HepG2 (cell line): ENCODE measurements around the gene DAG1. TPM values are rescaled to one million over a fixed set of nuclear protein-coding genes. Genes with fewer than 3 reads are reported as not detected.

Experiments used
- EHMT2 ChIP-seq: fragments of 200-600 bp; sonication (generic); IDR thresholded peaks from 2 replicates; pipeline ENCODE4 v1.7.0; 2017; ENCODE audit warnings: antibody characterized with exemption, low read depth, low read length, borderline replicate concordance
- EP300 ChIP-seq, 3 experiments: sonication (generic) in 1 of 3; formaldehyde crosslinking in 1 of 3; IDR thresholded peaks; 2 replicates each; pipeline versions ENCODE4 v1.5.1 to v1.6.1; 2011 to 2020; ENCODE audit warnings: low read depth in 2 of 3, low read length in 2 of 3, borderline replicate concordance in 1 of 3, improper control_type of control experiment in 1 of 3, mild to moderate bottlenecking in 1 of 3, missing genetic modification reagents in 1 of 3, moderate library complexity in 1 of 3
- FOXJ3 ChIP-seq: sonication (generic); formaldehyde crosslinking; IDR thresholded peaks from 2 replicates; pipeline ENCODE4 v1.4.0; 2020; ENCODE audit warnings: missing genetic modification reagents, mild to moderate bottlenecking, borderline replicate concordance
- FOXO1 ChIP-seq: sonication (generic); formaldehyde crosslinking; IDR thresholded peaks from 2 replicates; pipeline ENCODE4 v1.4.0; 2020; ENCODE audit warnings: missing genetic modification reagents
- HDAC1 ChIP-seq: sonication (generic); formaldehyde crosslinking; IDR thresholded peaks from 2 replicates; pipeline ENCODE4 v1.5.1; 2020; ENCODE audit warnings: mild to moderate bottlenecking, missing genetic modification reagents
- HOXA7 ChIP-seq: sonication (generic); formaldehyde crosslinking; IDR thresholded peaks from 2 replicates; pipeline ENCODE4 v1.8.1; 2022; ENCODE audit warnings: mild to moderate bottlenecking, missing genetic modification reagents, moderate library complexity
- KDM6A ChIP-seq: IDR thresholded peaks from 2 replicates; pipeline ENCODE4 v1.6.1; 2016; ENCODE audit warnings: low read depth
- SOX13 ChIP-seq, 3 experiments: fragments of 450-650 bp in 1 of 3; sonication (generic) in 1 of 3; formaldehyde crosslinking in 1 of 3; IDR thresholded peaks in 2 of 3; conservative IDR thresholded peaks in 1 of 3; 2 replicates each; pipeline versions ENCODE4 v1.5.0 to v1.6.1; 2016 to 2020; ENCODE audit warnings: antibody characterized with exemption in 1 of 3, mild to moderate bottlenecking in 1 of 3, missing compliant biosample characterization in 1 of 3, missing genetic modification reagents in 1 of 3, moderate library complexity in 1 of 3
- SPEN ChIP-seq: sonication (generic); formaldehyde crosslinking; IDR thresholded peaks from 2 replicates; pipeline ENCODE4 v1.5.1; 2020; ENCODE audit warnings: low read depth, mild to moderate bottlenecking, missing genetic modification reagents
- SRF ChIP-seq: IDR thresholded peaks from 2 replicates; pipeline ENCODE4 v1.6.1; 2011; ENCODE audit warnings: mild to moderate bottlenecking, low read depth, low read length, moderate library complexity
- TBX2 ChIP-seq: sonication (generic); formaldehyde crosslinking; IDR thresholded peaks from 2 replicates; pipeline ENCODE4 v1.5.0; 2020; ENCODE audit warnings: missing genetic modification reagents, mild to moderate bottlenecking, borderline replicate concordance
- XRCC5 ChIP-seq: fragments of 200-400 bp; formaldehyde crosslinking; optimal IDR thresholded peaks from 2 replicates; pipeline ENCODE3; 2017; ENCODE audit warnings: mild to moderate bottlenecking, low read length
- ZBTB38 ChIP-seq: sonication (generic); formaldehyde crosslinking; IDR thresholded peaks from 2 replicates; pipeline ENCODE4 v1.5.1; 2020; ENCODE audit warnings: mild to moderate bottlenecking, missing genetic modification reagents
- ZNF3 ChIP-seq: IDR thresholded peaks from 2 replicates; pipeline ENCODE4 v1.7.0; 2017; ENCODE audit warnings: inconsistent platforms
- ZNF441 ChIP-seq: sonication (generic); formaldehyde crosslinking; IDR thresholded peaks from 2 replicates; pipeline ENCODE4 v1.7.0; 2021; ENCODE audit warnings: missing genetic modification reagents, borderline replicate concordance
- ZNF550 ChIP-seq: sonication (generic); formaldehyde crosslinking; IDR thresholded peaks from 2 replicates; pipeline ENCODE4 v1.4.0; 2020; ENCODE audit warnings: mild to moderate bottlenecking, missing genetic modification reagents, borderline replicate concordance
- ZNF644 ChIP-seq: IDR thresholded peaks from 2 replicates; pipeline ENCODE4 v1.6.1; 2016; ENCODE audit warnings: low read depth
- polyA plus RNA-seq, 8 experiments: library from polyadenylated mRNA; depleted of rRNA in 3 of 8; stranded (reverse) in 7 of 8; unstranded in 1 of 8; fragments of >200 nt; fragmentation: Illumina TruSeq in 4 of 8; extraction: Trizol in 4 of 8; gene quantifications; 2 replicates each; pipeline versions ENCODE4 v1.2.1 to v1.2.3, GENCODE V29; 2011 to 2016; ENCODE audit warnings: low read depth in 4 of 8, missing spikeins in 1 of 8, mixed read lengths in 1 of 8; ENCODE audit not compliant: insufficient read depth in 1 of 8
- total RNA-seq, 5 experiments: library from RNA; depleted of rRNA; stranded (reverse); fragments of >200 nt; fragmentation: Illumina TruSeq; extraction: Trizol; gene quantifications; 2 replicates each; pipeline ENCODE4 v1.2.3, GENCODE V29; 2016; ENCODE audit warnings: low read depth in 1 of 5
- TF ChIP-seq, protein P1 (sequence below): sonication (generic); formaldehyde crosslinking; IDR thresholded peaks from 2 replicates; pipeline ENCODE4 v1.9.0; 2021; ENCODE audit warnings: missing genetic modification reagents, mild to moderate bottlenecking, borderline replicate concordance
- TF ChIP-seq, protein P2 (sequence below): IDR thresholded peaks from 2 replicates; pipeline ENCODE4 v1.6.1; 2012; ENCODE audit warnings: inconsistent platforms
- TF ChIP-seq, protein P3 (sequence below): sonication (generic); formaldehyde crosslinking; IDR thresholded peaks from 2 replicates; pipeline ENCODE4 v1.4.0; 2020; ENCODE audit warnings: missing genetic modification reagents
- TF ChIP-seq, protein P4 (sequence below): sonication (generic); formaldehyde crosslinking; IDR thresholded peaks from 2 replicates; pipeline ENCODE4 v1.4.0; 2020; ENCODE audit warnings: mild to moderate bottlenecking, missing genetic modification reagents, borderline replicate concordance

DAG1 gene
- total and polyA plus RNA-seq, 2 of the 13 experiments (the other 11 are each of a cell fraction or from before 2014, with no cell fraction given): 47.3 to 50.4 TPM

DNA sequence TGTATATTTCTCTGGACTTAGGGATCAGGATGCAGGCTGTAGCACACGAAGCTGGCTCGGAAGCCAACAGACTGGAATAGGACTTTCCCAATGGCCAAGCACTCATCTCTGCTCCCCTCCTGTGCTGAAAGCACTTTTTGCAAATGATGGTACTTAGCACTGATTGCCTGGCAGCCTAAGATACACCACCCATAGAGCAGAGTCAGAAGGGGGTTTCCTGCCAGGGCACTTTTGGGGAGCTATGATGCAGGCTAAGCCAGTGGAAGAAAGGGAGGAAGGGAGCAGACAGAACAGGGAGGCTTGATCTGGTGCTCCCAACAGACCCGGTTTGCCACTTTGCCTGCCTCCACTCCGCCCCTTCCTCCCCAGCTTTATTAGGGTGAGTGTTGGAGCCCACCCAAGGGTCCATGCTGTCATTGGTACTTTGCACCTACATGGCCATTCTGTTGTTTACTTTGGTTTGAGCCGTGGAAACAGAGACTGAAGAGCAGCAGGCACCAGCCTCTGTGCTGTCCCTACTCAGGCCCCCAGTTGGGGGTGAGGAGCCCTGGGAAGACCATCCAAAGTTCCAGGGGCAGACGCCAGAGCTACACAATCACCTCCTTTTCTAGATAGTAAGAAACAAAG lies 100.1 kb downstream of the DAG1 start (continued):
- TF ChIP-seq, protein P1, sequence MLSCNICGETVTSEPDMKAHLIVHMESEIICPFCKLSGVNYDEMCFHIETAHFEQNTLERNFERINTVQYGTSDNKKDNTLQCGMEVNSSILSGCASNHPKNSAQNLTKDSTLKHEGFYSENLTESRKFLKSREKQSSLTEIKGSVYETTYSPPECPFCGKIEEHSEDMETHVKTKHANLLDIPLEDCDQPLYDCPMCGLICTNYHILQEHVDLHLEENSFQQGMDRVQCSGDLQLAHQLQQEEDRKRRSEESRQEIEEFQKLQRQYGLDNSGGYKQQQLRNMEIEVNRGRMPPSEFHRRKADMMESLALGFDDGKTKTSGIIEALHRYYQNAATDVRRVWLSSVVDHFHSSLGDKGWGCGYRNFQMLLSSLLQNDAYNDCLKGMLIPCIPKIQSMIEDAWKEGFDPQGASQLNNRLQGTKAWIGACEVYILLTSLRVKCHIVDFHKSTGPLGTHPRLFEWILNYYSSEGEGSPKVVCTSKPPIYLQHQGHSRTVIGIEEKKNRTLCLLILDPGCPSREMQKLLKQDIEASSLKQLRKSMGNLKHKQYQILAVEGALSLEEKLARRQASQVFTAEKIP (CRISPR knock-in tag): no peak
- TF ChIP-seq EP300 (IDR thresholded peaks at IDR 0.05; ENCODE audit: low read depth in 2 of 2, low read length in 2 of 2): 0 out of 4 replicates have a peak, but pooled peaks of 1 of the 2 experiments have one; percentile 32
- TF ChIP-seq EP300 (CRISPR knock-in tag; IDR thresholded peaks at IDR 0.05; ENCODE audit: borderline replicate concordance): no peak
- peak; percentile 53; the same call in 1 of the 2 replicates for TF ChIP-seq TBX2
- TF ChIP-seq ZNF550 (CRISPR knock-in tag): no peak
- 0 out of 2 replicates have a peak, but pooled peaks have one; percentile 46 for TF ChIP-seq FOXJ3
- peak; percentile 54; the same call in 1 of the 2 replicates for TF ChIP-seq FOXO1
- TF ChIP-seq HDAC1: 0 out of 2 replicates have a peak, but pooled peaks have one; percentile 53
- peak; percentile 54 for TF ChIP-seq XRCC5
- TF ChIP-seq, protein P2, sequence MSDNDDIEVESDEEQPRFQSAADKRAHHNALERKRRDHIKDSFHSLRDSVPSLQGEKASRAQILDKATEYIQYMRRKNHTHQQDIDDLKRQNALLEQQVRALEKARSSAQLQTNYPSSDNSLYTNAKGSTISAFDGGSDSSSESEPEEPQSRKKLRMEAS: 0 out of 2 replicates have a peak, but pooled peaks have one; percentile 23
- no peak for TF ChIP-seq EHMT2
- peak; percentile 48; the same call in 1 of the 2 replicates for TF ChIP-seq ZNF441 (CRISPR knock-in tag)
- TF ChIP-seq, protein P3, sequence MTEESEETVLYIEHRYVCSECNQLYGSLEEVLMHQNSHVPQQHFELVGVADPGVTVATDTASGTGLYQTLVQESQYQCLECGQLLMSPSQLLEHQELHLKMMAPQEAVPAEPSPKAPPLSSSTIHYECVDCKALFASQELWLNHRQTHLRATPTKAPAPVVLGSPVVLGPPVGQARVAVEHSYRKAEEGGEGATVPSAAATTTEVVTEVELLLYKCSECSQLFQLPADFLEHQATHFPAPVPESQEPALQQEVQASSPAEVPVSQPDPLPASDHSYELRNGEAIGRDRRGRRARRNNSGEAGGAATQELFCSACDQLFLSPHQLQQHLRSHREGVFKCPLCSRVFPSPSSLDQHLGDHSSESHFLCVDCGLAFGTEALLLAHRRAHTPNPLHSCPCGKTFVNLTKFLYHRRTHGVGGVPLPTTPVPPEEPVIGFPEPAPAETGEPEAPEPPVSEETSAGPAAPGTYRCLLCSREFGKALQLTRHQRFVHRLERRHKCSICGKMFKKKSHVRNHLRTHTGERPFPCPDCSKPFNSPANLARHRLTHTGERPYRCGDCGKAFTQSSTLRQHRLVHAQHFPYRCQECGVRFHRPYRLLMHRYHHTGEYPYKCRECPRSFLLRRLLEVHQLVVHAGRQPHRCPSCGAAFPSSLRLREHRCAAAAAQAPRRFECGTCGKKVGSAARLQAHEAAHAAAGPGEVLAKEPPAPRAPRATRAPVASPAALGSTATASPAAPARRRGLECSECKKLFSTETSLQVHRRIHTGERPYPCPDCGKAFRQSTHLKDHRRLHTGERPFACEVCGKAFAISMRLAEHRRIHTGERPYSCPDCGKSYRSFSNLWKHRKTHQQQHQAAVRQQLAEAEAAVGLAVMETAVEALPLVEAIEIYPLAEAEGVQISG (CRISPR knock-in tag): 0 out of 2 replicates have a peak, but pooled peaks have one; percentile 18
- TF ChIP-seq SPEN (CRISPR knock-in tag): peak; percentile 41; the same call in 1 of the 2 replicates
- 0 out of 2 replicates have a peak, but pooled peaks have one; percentile 20 for TF ChIP-seq ZBTB38 (CRISPR knock-in tag)
- no peak for TF ChIP-seq SOX13 (IDR thresholded peaks at IDR 0.05)
- peak in 1 of 2 experiments; percentile 16; a peak in 1 of 4 replicates for TF ChIP-seq SOX13 (CRISPR knock-in tag; conservative IDR thresholded peaks at IDR 0.05 in 1 of 2, IDR thresholded peaks at IDR 0.05 in 1 of 2)
- TF ChIP-seq, protein P4, sequence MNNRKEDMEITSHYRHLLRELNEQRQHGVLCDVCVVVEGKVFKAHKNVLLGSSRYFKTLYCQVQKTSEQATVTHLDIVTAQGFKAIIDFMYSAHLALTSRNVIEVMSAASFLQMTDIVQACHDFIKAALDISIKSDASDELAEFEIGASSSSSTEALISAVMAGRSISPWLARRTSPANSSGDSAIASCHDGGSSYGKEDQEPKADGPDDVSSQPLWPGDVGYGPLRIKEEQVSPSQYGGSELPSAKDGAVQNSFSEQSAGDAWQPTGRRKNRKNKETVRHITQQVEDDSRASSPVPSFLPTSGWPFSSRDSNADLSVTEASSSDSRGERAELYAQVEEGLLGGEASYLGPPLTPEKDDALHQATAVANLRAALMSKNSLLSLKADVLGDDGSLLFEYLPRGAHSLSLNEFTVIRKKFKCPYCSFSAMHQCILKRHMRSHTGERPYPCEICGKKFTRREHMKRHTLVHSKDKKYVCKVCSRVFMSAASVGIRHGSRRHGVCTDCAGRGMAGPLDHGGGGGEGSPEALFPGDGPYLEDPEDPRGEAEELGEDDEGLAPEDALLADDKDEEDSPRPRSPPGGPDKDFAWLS: no peak
- 0 out of 2 replicates have a peak, but pooled peaks have one; percentile 49 for TF ChIP-seq KDM6A (CRISPR knock-in tag)
- TF ChIP-seq ZNF644 (CRISPR knock-in tag): peak; percentile 72; the same call in 1 of the 2 replicates
- no peak for TF ChIP-seq HOXA7 (CRISPR knock-in tag)
- TF ChIP-seq ZNF3 (CRISPR knock-in tag): no peak
- peak; percentile 65; the same call in 1 of the 2 replicates for TF ChIP-seq SRF
